Measurements from ENCODE around the gene INSL3.
"Not testable (repeated sequence)": the region's sequence is repeated elsewhere in the genome, so short reads cannot be mapped to it uniquely, and the experiment has no call there.

INSL3 gene

DNA sequence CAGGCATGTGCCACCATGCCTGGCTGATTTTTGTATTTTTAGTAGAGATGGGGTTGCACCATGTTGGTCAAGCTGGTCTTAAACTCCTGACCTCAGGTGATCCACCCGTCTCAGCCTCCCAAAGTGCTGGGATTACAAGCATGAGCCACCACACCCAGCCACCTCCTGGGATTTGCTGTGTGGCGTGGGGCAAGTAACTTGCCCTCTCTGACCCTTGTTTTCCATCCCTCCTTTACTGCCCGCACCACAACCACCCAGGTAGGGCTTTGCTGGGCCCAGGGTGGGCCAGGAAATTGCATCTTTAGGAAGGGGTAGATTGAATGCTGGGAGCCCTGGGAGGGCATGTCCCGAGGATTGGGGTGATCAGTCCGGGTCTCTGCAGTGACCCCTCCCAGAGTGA lies 37.6 kb downstream of the INSL3 start:
- DNase-seq (ENCODE audit: low read depth), result not testable (repeated sequence)

DNA sequence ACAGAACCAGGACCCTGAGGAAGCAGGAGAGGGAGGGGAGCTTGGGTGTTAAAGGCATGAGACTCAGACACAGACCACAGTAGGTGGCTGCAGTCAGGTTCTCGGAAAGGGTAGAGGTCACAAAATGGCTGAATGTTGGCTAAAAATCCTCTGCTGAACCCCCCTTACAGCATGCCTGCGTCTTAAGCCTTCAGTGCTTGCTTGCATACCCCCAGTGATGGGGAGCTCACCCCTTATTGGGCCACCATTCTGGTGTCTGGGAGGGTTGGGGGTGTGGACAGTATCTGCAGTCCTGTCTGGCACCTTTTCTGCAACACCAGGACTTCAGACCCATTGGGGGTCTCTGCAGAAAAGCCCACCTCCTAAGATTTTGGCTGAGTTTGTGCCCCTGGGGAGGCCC lies 40.5 kb downstream of the INSL3 start:
- no peak for DNase-seq (ENCODE audit: low read depth)

DNA sequence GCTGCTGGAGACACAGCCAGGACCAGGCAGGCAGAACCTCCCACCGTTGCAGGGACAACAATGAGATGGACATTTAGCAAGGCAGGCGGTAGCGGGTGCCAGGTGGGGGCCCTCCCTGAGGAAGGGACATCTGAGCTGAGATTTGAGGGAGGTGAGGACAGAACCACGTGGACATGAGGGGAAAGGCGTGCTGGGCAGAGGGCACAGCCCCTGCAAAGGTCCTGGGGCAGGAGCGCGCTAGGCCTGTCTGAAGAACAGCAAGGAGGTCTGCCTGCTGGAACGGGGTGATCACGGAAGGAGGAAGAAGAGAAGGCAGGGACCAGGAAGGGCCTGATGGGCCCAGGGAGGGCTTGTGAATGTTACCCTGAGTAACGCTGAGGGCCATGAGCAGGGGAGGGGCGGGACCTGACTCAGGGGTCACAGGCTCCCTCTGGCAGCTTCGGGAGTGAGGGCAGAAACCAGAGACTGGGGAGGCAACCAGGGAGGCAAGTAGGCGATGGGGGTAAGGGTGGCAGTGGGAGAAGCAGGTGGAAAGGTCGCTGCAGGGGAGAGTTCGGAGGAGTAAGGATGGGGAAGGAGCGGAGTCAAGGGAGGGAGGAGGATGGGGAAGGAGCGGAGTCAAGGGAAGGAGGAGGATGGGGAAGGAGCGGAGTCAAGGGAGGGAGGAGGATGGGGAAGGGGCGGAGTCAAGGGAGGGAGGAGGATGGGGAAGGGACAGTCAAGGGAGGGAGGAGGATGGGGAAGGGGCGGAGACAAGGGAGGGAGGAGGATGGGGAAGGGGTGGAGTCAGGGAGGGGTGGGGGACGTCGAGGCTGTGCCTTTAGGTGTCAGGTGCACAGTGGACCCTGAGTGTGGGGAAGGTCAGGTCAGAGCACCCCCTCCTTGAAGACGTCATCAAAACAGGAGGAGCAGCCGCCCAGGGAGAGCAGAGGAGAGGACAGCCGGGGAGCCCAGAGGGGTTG lies 42.1 kb downstream of the INSL3 start:
- no peak for DNase-seq (ENCODE audit: low read depth)

DNA sequence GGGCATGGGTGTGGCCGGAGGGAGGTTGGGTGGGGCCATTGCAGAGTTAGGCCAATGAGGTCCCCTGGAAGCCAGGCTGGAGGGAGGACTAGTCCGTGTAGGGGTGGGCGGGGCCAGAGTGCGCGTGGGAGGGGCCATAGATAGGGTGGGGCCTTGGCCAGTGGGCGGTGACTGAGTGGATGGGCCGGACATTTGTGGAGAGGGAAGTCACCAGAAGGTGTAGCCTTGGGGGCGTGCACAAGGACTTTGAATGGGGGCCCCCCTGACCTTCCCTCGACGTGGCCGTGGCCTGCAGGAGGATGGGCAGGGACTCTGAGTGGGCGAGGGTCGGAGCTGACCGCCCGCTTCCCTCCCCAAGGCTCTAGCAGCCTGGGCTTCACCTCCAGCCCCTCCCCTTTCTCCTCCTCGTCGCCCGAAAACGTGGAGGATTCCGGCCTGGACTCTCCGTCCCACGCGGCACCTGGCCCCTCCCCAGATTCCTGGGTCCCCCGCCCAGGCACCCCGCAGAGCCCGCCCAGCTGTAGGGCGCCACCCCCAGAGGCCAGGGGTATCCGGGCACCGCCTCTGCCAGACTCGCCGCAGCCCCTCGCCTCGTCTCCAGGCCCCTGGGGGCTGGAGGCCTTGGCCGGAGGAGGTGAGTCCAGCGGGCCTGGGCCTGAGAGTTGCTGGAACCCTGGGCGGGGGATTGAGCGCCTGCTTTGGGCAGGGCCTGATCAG lies 42.9 kb downstream of the INSL3 start:
- no peak for DNase-seq (ENCODE audit: low read depth)

DNA sequence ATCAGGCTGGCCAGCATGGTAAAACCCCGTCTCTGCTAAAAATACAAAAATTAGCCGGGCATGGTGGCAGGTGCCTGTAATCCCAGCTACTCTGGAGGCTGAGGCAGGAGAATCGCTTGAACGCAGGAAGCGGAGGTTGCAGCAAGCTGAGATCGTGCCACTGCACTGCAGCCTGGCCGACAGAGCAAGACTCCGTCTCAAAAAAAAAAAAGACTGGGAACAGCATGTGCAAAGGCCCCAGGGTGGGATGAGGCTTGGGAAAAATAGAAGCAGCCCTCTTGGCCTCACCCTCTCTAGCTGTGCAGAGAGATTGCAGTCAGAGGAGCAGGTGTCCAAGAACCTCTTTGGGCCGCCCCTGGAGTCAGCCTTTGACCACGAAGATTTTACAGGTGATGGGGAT lies 43.5 kb downstream of the INSL3 start:
- not testable (repeated sequence) for DNase-seq (ENCODE audit: low read depth)

DNA sequence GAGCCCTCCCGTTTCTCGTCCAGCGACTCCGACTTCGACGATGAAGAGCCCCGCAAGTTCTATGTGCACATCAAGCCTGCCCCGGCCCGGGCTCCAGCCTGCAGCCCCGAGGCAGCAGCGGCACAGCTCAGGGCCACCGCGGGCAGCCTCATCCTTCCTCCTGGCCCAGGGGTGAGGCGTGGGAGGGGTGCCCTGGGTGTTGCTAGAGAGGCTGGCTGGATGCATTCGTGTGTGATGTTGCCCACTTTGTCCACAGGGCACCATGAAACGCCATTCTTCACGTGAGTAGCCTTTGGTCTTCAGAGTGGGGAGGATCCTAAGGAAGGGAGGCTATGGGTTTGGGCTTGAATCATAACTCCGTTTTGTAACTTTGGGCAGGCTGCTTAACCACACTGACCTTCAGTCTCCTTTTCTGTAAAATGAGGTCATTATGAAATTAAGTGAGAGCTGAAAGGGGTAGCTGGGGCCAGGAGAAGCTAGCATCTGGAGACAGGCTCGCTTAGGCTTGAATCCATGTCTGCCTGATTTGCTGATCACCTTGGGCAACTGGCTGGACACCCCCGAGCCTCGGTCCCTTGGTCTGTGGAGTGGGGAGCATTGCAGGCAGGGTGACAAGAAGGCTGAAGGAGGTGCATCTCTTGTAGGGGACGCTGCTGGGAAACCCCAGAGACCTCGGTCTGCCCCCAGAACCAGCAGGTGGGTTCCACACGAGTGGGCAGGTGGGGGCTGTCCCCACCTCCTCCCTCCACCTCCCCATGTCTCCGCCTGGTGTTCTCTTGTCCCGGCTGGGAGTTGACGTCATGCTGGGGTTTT lies 45.1 kb downstream of the INSL3 start:
- DNase-seq (ENCODE audit: low read depth), result no peak

DNA sequence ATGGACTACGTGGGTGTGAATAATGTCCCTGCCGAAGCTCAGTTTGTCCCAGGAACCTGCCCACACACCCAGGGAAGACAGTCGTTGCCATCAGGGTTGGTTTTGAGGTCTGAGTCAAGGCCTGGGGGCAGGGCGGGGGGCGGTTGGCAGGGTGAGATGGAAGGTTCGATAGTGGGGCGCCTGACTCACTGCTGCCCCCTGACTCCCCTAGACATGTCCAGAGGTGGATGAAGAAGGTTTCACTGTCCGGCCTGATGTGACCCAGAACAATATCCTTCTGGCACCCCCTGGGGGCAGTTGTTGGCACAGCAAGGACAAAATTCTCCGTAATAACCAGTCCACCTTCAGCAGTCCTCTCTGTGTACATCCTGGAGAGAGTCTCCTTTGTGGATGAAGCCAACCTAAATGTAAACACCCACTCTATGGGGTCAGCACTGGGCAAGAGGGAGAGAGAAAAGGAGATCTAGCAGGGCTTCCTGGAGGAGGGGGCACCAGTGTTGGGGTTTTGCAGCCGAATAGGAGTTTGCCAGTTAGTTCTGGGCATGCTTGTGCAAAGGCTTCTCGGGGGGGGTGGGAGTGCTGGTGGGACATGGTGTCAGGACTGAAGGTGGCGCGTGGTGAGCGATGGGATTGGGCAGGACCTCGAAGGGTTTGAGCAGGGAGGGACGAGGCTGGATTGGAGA lies 45.9 kb downstream of the INSL3 start:
- no peak for DNase-seq (ENCODE audit: low read depth)

DNA sequence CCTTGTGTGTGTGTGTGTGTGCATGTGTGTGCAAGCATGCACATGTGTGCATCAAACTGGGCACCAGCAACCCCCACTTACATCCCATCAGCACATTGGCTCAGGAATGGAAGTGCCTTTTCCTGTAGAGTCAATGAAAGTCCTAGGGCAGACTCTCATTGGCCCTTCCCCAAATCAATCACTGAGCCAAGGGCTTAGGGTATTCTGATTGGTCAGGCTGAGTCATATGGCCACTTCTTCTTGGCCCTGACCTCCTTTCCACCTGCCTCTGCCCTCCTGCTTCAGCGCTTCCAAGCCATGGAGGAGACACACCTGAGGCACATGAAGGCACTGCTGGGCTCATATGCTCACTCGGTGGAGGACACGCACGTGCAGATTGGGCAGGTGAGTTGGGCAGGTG lies 49.1 kb downstream of the INSL3 start:
- no peak for DNase-seq (ENCODE audit: low read depth)

DNA sequence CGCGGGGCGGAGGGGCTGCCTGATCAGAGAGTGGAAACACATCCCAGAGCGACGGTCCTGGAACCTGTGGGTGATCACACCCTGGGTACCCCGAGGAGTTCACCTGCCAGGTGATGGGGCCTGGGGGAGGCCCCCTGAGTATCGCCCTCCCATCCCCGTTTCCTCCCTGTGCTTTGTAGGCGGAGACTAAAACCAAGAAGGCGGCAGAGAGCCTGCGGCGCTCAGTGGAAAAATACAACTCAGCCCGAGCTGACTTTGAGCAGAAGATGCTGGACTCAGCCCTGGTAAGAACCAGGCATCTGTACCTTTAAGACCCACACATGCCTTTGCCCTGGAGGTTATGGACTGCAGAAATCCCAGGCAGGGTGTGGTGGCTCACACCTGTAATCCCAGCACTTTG lies 50.7 kb downstream of the INSL3 start:
- no peak for DNase-seq (ENCODE audit: low read depth)

DNA sequence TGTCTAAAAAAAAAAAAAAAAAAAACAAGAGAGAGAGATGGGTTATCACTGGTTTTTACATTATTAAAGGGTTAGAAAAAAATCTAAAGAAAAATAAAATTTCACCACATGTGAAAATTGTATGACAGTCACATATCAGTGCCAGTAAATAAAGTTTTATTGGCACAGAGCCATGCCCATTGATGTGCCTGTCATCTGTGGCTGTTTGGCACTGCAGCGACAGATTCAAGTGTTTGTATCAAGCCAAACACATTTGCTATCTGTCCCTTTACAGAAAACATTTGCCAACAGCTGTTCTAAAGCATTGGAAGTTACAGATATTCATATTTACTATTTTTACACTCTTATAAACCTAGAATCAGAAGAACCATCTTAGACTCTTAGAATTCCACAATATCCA lies 53.8 kb downstream of the INSL3 start:
- DNase-seq (ENCODE audit: low read depth), result no peak

DNA sequence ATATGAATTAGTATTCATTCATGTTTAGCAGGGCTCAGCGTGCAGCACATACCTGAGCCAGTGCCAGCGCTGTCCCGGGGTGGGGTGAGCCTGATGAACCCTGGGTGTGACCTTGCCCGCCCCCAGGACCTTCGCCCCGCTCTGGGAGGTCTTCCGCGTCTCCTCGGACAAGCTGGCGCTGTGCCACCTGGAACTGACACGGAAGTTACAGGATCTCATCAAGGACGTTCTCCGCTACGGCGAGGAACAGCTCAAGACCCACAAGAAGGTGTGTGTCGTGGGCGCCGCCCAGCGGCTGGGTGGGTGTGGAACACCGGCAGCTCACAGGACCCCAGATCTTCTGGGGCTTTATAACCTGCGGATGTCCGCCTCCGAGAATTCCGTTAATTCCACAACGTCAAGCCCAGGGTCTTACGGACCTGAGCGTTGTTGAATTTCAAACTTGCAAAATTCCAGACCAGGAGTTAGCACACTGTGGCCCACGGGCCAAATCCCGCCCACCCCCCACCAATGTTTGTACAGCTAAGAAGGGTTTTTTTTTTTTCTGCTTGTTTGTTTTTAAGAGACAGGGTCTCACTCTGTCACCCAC lies 54.7 kb downstream of the INSL3 start:
- no peak for DNase-seq (ENCODE audit: low read depth)
